Esophagus squamous epithelium (tissue), 5 donors: ENCODE data around the gene GLIPR2. TPM values are rescaled to one million over a fixed set of nuclear protein-coding genes. Genes with fewer than 3 reads are reported as not detected.

Experiments used
- DNase-seq: peaks from one replicate; lab custom pipeline; 2025; lab: John Stamatoyannopoulos, UW
- H3K27ac ChIP-seq, 4 donors: fragments of 200-600 bp; sonication (generic); one replicate each; pipeline ENCODE4 v1.5.1; 2016 to 2019; ENCODE audit warnings: mild to moderate bottlenecking in 1 of 4
- H3K27me3 ChIP-seq, 4 donors: fragments of 200-600 bp; sonication (generic); 1 replicate in 3 of 4; 2 replicates in 1 of 4; pipeline versions ENCODE4 v1.5.1 to v1.6.0; 2017 to 2021; ENCODE audit warnings: antibody characterized with exemption in 1 of 4
- H3K36me3 ChIP-seq, 3 donors: fragments of 200-600 bp; sonication (generic); one replicate each; pipeline ENCODE4 v1.5.1; 2016 to 2019
- H3K4me1 ChIP-seq, 3 donors: fragments of 200-600 bp; sonication (generic); one replicate each; pipeline ENCODE4 v1.5.1; 2017 to 2019
- H3K4me3 ChIP-seq, 4 donors: fragments of 200-600 bp; sonication (generic); 1 replicate in 3 of 4; 2 replicates in 1 of 4; pipeline ENCODE4 v1.5.1; 2016 to 2019; ENCODE audit warnings: mild to moderate bottlenecking in 2 of 4, moderate library complexity in 1 of 4
- H3K9me3 ChIP-seq, 3 donors: fragments of 200-600 bp; sonication (generic); one replicate each; pipeline ENCODE4 v1.5.1; 2016 to 2019
- POLR2A ChIP-seq, 4 donors: fragments of 450-650 bp; IDR thresholded peaks; one replicate each; pipeline ENCODE4 v1.6.1; 2017; ENCODE audit warnings: antibody characterized with exemption in 4 of 4, mild to moderate bottlenecking in 4 of 4, moderate library complexity in 3 of 4
- WGBS, 2 donors: methylation state at CpG; one replicate each; pipeline ENCODE4 v1.1.5; 2018; 5-methylcytosine and 5-hydroxymethylcytosine counted together
- intact Hi-C: fragments of 100-400 bp; cut with DNase I; formaldehyde crosslinking; loops from one replicate; pipeline ENCODE4 v1.15.0; 2022
- total RNA-seq, 4 donors: library from RNA; depleted of rRNA; stranded (reverse); fragments of >200 nt; gene quantifications; one replicate each; pipeline ENCODE4 v1.1.0, GENCODE V29; 2016
- TF ChIP-seq, protein P1 (sequence below), 6 experiments: fragments of 450-650 bp in 4 of 6; fragments of 200-600 bp in 2 of 6; sonication (generic) in 2 of 6; IDR thresholded peaks; one replicate each; pipeline ENCODE4 v1.5.1; 2016 to 2019; ENCODE audit warnings: antibody characterized with exemption in 6 of 6, mild to moderate bottlenecking in 4 of 6, moderate library complexity in 4 of 6
- donor health status: DM: yes; HTN: yes; CAD: no.

The GLIPR2 gene
- total RNA-seq, 4 donors from 2014 or later = 0.61 to 13.4 (median 6.0) TPM

DNA sequence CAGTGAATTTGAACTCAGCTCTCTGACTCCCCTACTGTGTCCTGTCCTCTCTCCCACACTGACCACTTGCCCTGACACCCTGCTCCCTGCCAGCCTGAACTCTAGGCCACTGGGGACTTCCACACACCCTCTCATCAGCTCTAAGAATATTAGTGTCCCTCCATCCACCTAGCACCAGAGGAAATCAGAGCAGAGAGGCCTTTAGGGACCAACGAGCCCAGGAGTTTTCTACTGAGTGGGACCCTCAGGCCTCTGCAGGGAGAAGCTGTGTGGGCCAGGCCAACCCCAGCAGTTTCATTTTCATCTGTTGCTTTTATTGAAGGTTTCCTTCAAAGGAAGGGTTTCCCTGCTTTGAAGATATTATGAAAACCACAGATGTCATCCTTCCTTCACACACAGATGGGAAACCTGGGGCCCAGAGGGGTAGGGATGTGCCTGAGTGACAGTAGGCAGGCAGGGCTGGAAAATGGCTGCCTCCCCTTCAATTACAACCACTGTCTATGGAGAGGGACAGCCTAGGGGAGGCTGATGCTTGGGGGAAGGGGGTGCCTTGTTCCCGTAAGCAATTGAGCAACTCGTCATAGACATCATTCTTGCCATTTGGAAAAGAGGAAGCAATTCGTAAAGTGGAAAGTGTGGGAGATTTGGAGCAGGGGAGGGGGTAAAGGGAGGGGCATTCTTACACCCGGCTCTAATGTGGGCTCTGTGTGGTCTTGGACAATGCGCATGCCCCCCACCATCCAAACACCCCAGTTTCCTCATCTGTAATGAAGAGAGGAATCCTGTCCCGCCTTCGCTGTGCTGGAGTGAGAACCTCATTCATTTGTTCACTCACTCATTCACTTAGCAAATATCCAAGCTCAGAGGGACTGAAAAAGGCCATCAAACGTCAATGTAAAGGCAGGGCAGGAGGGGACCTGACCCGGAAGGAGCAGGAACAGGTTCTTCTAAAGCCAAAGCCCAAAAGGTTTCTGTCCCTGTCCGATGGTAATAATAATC is 3.9 kb downstream of the GLIPR2 start:
- H3K27ac ChIP-seq = peak overlapping the region in 3 of 4 donors; percentile 65 to 87 (median 71)
- no peak overlapping the region for H3K4me3 ChIP-seq
- DNase-seq = no peak
- H3K4me1 ChIP-seq = peaks cover 49 to 99% (median 55%) of the 10 kb centered on the region in 3 donors
- no peaks in the 10 kb centered on the region for H3K9me3 ChIP-seq
- intact Hi-C loops = no loop called here
- no peaks in the 10 kb centered on the region for H3K36me3 ChIP-seq
- 68 to 74% methylated on average over 10 to 11 of the region's 11 CpGs for WGBS, 2 donors
- TF ChIP-seq, protein P1, sequence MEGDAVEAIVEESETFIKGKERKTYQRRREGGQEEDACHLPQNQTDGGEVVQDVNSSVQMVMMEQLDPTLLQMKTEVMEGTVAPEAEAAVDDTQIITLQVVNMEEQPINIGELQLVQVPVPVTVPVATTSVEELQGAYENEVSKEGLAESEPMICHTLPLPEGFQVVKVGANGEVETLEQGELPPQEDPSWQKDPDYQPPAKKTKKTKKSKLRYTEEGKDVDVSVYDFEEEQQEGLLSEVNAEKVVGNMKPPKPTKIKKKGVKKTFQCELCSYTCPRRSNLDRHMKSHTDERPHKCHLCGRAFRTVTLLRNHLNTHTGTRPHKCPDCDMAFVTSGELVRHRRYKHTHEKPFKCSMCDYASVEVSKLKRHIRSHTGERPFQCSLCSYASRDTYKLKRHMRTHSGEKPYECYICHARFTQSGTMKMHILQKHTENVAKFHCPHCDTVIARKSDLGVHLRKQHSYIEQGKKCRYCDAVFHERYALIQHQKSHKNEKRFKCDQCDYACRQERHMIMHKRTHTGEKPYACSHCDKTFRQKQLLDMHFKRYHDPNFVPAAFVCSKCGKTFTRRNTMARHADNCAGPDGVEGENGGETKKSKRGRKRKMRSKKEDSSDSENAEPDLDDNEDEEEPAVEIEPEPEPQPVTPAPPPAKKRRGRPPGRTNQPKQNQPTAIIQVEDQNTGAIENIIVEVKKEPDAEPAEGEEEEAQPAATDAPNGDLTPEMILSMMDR (IDR thresholded peaks at IDR 0.05) = no peak
- TF ChIP-seq POLR2A (IDR thresholded peaks at IDR 0.05) = no peak
- H3K27me3 ChIP-seq = peaks cover 0 to 30% (median 0%) of the 10 kb centered on the region in 4 donors

DNA sequence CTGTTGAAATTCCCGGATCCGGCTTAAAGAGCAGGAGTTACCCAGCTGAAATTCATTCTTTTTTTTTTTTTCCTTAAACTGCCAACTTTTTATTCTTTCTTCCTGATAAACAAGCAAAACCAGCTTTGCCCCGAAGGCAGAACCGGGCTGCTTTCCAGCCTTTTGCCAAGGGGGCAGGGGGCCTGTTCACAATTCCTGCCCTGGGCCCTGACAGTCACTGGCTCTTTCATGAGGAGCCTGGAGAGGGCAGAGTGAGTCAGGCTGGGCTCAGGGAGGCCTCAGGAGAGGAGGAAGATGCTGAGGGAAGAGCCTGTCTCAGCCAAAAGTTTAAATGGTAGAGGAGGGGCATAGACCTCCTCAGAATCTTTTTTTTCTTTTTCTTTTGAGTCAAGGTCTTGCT is 4.8 kb downstream of the GLIPR2 start:
- Histone ChIP-seq H3K4me1 (peaks cover 40 to 90% (median 51%) of the 10 kb centered on the region in 3 donors), H3K36me3 (no peaks in the 10 kb centered on the region), H3K9me3 (peaks cover 0 to 4% (median 0%) of the 10 kb centered on the region in 3 donors), H3K4me3 (no peak overlapping the region), H3K27ac (peak overlapping the region in 2 of 4 donors; percentile 71 to 87), H3K27me3 (peaks cover 0 to 22% (median 0%) of the 10 kb centered on the region in 4 donors)
- no peak for DNase-seq
- TF ChIP-seq, protein P1 (IDR thresholded peaks at IDR 0.05) = peak in 3 of 6 experiments; percentile 11 to 24 (median 16)
- no peak for TF ChIP-seq POLR2A (IDR thresholded peaks at IDR 0.05)
- intact Hi-C loops = no loop called here
- WGBS, 2 donors = 29 to 36% methylated on average over 4 of the region's 4 CpGs

DNA sequence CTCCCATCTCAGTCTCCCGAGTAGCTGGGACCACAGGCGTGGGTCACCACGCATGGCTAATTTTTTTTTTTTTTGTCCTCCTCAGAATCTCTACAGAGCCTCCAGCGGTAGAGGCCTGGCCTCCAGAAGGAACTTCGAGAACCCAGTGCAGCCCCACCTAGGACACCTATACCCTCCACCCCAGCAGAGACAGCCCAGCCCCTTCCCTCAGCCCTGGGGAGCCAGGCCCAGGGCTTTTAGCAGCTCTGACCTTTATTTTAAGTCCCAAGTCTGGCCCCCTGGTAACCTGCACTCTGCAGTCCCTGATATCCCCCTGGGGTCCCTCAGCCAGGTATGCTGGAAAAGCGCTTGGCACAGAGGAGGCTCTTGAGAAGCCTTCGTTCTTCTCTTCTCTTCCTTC is 5.2 kb downstream of the GLIPR2 start:
- 81 to 83% methylated on average over 6 to 7 of the region's 7 CpGs for WGBS, 2 donors
- TF ChIP-seq POLR2A (IDR thresholded peaks at IDR 0.05) = no peak
- TF ChIP-seq, protein P1 (IDR thresholded peaks at IDR 0.05) = no peak
- H3K4me1 ChIP-seq = peaks cover 39 to 88% (median 51%) of the 10 kb centered on the region in 3 donors
- peaks cover 0 to 18% (median 0%) of the 10 kb centered on the region in 4 donors for H3K27me3 ChIP-seq
- H3K36me3 ChIP-seq = no peaks in the 10 kb centered on the region
- intact Hi-C loops = no loop called here
- peaks cover 0 to 4% (median 0%) of the 10 kb centered on the region in 3 donors for H3K9me3 ChIP-seq
- peak overlapping the region in 2 of 4 donors; percentile 71 to 87 for H3K27ac ChIP-seq
- no peak overlapping the region for H3K4me3 ChIP-seq
- DNase-seq = no peak

DNA sequence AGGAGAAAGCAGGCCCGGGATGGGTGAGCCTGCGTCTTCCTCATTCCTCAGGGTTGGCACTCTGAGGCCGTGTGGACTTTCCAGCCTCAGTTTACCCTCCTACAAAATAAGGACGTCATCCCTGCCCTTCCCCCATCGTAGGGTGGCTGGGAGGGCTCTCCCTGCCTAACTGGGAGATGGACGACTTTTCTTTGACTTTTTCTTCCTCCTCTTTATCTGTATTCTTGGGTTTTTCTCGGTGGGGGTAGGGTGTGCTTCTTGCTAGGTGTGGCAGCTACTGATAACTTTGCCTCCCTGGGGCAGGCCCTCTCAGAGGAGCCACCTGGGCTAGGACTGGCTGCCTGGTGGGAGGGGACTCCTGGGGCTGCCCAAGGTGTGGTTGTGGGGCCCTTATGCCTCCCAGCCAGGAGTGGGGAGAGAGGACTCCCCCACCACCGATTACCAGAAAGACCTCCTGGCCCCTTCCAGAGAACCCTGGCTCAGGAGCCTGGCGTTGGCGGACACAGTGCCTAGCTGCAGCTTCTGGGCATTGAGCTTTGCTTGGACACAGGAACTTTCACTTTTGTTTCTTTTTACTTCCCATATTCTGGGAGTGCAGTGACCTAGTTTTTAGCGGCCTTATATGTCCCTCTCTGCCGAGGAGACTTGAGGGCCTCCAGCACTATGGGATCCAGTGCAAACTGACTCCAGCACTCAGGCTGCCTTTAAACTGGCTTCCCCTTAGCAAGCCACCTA is 6.1 kb downstream of the GLIPR2 start:
- H3K36me3 ChIP-seq = no peaks in the 10 kb centered on the region
- H3K27ac ChIP-seq = peak overlapping the region; percentile 71 to 88 (median 82)
- H3K4me1 ChIP-seq = peaks cover 29 to 88% (median 48%) of the 10 kb centered on the region in 3 donors
- peaks cover 0 to 9% (median 0%) of the 10 kb centered on the region in 4 donors for H3K27me3 ChIP-seq
- peak overlapping the region in 3 of 4 donors; percentile 7 to 54 (median 22) for H3K4me3 ChIP-seq
- peaks cover 0 to 4% (median 0%) of the 10 kb centered on the region in 3 donors for H3K9me3 ChIP-seq
- intact Hi-C loops = no loop called here
- 32 to 55% methylated on average over 11 to 12 of the region's 12 CpGs for WGBS, 2 donors
- TF ChIP-seq, protein P1 (IDR thresholded peaks at IDR 0.05) = no peak
- TF ChIP-seq POLR2A (IDR thresholded peaks at IDR 0.05) = no peak
- DNase-seq = no peak
